CD4-positive, CD25-positive, alpha-beta regulatory T cell (primary cell): Measurements from ENCODE around the gene SPG7. TPM values are rescaled to one million over a fixed set of nuclear protein-coding genes. Genes with fewer than 3 reads are reported as not detected.

Experiments used
- ATAC-seq, 2 donors: fragments of 150-1000 bp; cut with Tn5 transposase; one replicate each; pipeline ENCODE4 v1.10.0; 2021; ENCODE audit warnings: low read depth in 2 of 2, moderate number of reproducible peaks in 2 of 2, moderate library complexity in 1 of 2
- DNase-seq, 3 donors: peaks; one replicate each; pipeline versions ENCODE4 v3.0.0 to v3.0.0-alpha.2; 2012 to 2022; ENCODE audit warnings: mixed read lengths in 1 of 3
- H3K27ac ChIP-seq: one replicate; pipeline ENCODE4 v1.7.0; 2013; ENCODE audit warnings: mild to moderate bottlenecking, low read length; ENCODE audit not compliant: insufficient read depth, poor library complexity, severe bottlenecking
- H3K27me3 ChIP-seq: one replicate; pipeline ENCODE4 v1.7.0; 2013; ENCODE audit warnings: low read length; ENCODE audit not compliant: control insufficient read depth, insufficient read depth
- H3K36me3 ChIP-seq: one replicate; pipeline ENCODE4 v1.7.0; 2013; ENCODE audit warnings: mild to moderate bottlenecking, low read length, moderate library complexity; ENCODE audit not compliant: control insufficient read depth, insufficient read depth
- H3K4me1 ChIP-seq: 2 replicates; pipeline ENCODE4 v1.7.0; 2013; ENCODE audit warnings: mild to moderate bottlenecking, low read length; ENCODE audit not compliant: insufficient read depth, control insufficient read depth, poor library complexity, severe bottlenecking
- H3K4me3 ChIP-seq: one replicate; pipeline ENCODE4 v1.7.0; 2013; ENCODE audit warnings: low read depth, mild to moderate bottlenecking, low read length, moderate library complexity
- H3K9me3 ChIP-seq, 2 experiments: 1 replicate in 1 of 2; 2 replicates in 1 of 2; pipeline ENCODE4 v1.7.0; 2013; ENCODE audit warnings: low read length in 2 of 2, mild to moderate bottlenecking in 1 of 2, moderate library complexity in 1 of 2; ENCODE audit not compliant: control insufficient read depth in 2 of 2
- H3K27ac Mint-ChIP-seq, 3 donors: one replicate each; pipeline ENCODE4 v1.8.0; 2020 to 2022; ENCODE audit warnings: mild to moderate bottlenecking in 3 of 3, mixed read lengths in 3 of 3, moderate library complexity in 2 of 3
- H3K27me3 Mint-ChIP-seq: one replicate; pipeline ENCODE4 v1.8.0; 2022; ENCODE audit warnings: mild to moderate bottlenecking, mixed read lengths
- H3K36me3 Mint-ChIP-seq: one replicate; pipeline ENCODE4 v1.8.0; 2020; ENCODE audit warnings: mixed read lengths
- H3K4me1 Mint-ChIP-seq, 4 donors: one replicate each; pipeline ENCODE4 v1.8.0; 2020 to 2022; ENCODE audit warnings: mixed read lengths in 4 of 4, mild to moderate bottlenecking in 1 of 4
- H3K4me3 Mint-ChIP-seq, 4 donors: one replicate each; pipeline ENCODE4 v1.8.0; 2020 to 2022; ENCODE audit warnings: mild to moderate bottlenecking in 4 of 4, mixed read lengths in 4 of 4, moderate library complexity in 3 of 4
- H3K9me3 Mint-ChIP-seq, 7 donors: one replicate each; pipeline ENCODE4 v1.8.0; 2020 to 2022; ENCODE audit warnings: mixed read lengths in 7 of 7, mild to moderate bottlenecking in 3 of 7, moderate library complexity in 2 of 7
- polyA plus RNA-seq, 4 donors: library from polyadenylated mRNA; unstranded; fragments of 300-500 nt; fragmentation: Illumina TruSeq; gene quantifications; one replicate each; pipeline ENCODE4 v1.2.3, GENCODE V29; 2021
- total RNA-seq: library from RNA; stranded (reverse); gene quantifications from one replicate; pipeline ENCODE4 v1.2.3, GENCODE V29; 2022

The SPG7 gene
- total and polyA plus RNA-seq, 5 donors from 2014 or later, result 34.4 to 184 (median 41.2) TPM

GRCh38 chr16:89588413-89589109, 80.4 kb downstream of the SPG7 start:
- DNase-seq (no peak), ATAC-seq (no peak)
- Mint-ChIP-seq H3K27me3 (no peaks in the 10 kb centered on the region), H3K9me3 (no peaks in the 10 kb centered on the region), H3K4me3 (no peak overlapping the region), H3K27ac (no peak overlapping the region), H3K36me3 (no peaks in the 10 kb centered on the region), H3K4me1 (peaks cover 0 to 5% (median 3%) of the 10 kb centered on the region in 4 donors)
- Histone ChIP-seq H3K27me3 (no peaks in the 10 kb centered on the region), H3K36me3 (no peaks in the 10 kb centered on the region), H3K4me1 (peaks cover 5% of the 10 kb centered on the region), H3K4me3 (no peak overlapping the region), H3K9me3 (no peaks in the 10 kb centered on the region), H3K27ac (no peak overlapping the region)

- Mint-ChIP-seq H3K27ac (no peak overlapping the region), H3K4me1 (peaks cover 1 to 13% (median 7%) of the 10 kb centered on the region in 4 donors), H3K4me3 (no peak overlapping the region), H3K36me3 (no peaks in the 10 kb centered on the region), H3K27me3 (no peaks in the 10 kb centered on the region), H3K9me3 (no peaks in the 10 kb centered on the region)
- no peak for DNase-seq
- Histone ChIP-seq H3K4me3 (no peak overlapping the region), H3K9me3 (no peaks in the 10 kb centered on the region), H3K4me1 (peaks cover 13% of the 10 kb centered on the region), H3K27me3 (no peaks in the 10 kb centered on the region), H3K36me3 (no peaks in the 10 kb centered on the region), H3K27ac (no peak overlapping the region)
- ATAC-seq, result no peak
These were observed 81.2 kb downstream of the SPG7 start for GRCh38 chr16:89589241-89589926.

DNA sequence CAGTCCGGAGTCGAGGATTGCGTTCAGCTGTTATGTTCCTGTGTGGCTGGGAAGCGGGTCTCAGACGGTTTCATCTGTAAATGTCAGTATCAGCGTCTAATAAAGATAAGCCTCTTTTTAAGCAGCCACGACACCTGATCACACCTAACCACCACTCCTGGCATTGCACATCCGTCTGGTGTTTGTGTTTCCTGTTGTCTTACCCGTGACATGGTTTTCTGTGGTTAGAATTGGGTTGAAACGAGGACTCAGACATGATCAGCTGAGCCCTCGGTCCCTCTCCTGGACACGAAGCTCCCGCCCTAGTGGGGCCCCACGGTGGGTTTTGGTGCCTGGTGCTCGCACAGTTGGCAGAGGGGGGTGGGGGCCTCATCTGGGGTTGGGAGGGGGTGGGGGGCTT, 85.6 kb downstream of the SPG7 start:
- H3K9me3 Mint-ChIP-seq, result no peaks in the 10 kb centered on the region
- Histone ChIP-seq H3K27me3 (no peaks in the 10 kb centered on the region), H3K27ac (no peak overlapping the region), H3K4me1 (peaks cover 13% of the 10 kb centered on the region), H3K4me3 (peak overlapping the region; percentile 50), H3K36me3 (no peaks in the 10 kb centered on the region), H3K9me3 (no peaks in the 10 kb centered on the region)
- DNase-seq (peak in 2 of 3 donors; percentile 61 to 71), ATAC-seq (peak; percentile 70 to 86)
- H3K27me3 Mint-ChIP-seq, result no peaks in the 10 kb centered on the region
- H3K36me3 Mint-ChIP-seq, result no peaks in the 10 kb centered on the region
- H3K4me1 Mint-ChIP-seq, result peaks cover 1 to 10% (median 7%) of the 10 kb centered on the region in 4 donors
- peak overlapping the region in 1 of 3 donors; percentile 83 for H3K27ac Mint-ChIP-seq
- H3K4me3 Mint-ChIP-seq, result peak overlapping the region in 3 of 4 donors; percentile 35 to 65 (median 44)

- Histone ChIP-seq H3K4me1 (peaks cover 13% of the 10 kb centered on the region), H3K27me3 (no peaks in the 10 kb centered on the region), H3K9me3 (no peaks in the 10 kb centered on the region), H3K27ac (no peak overlapping the region), H3K4me3 (no peak overlapping the region), H3K36me3 (no peaks in the 10 kb centered on the region)
- ATAC-seq, result no peak
- Mint-ChIP-seq H3K4me3 (no peak overlapping the region), H3K9me3 (no peaks in the 10 kb centered on the region), H3K36me3 (no peaks in the 10 kb centered on the region), H3K4me1 (peaks cover 1 to 10% (median 7%) of the 10 kb centered on the region in 4 donors), H3K27me3 (no peaks in the 10 kb centered on the region), H3K27ac (no peak overlapping the region)
- DNase-seq, result no peak
These were observed 87.3 kb downstream of the SPG7 start for GRCh38 chr16:89595330-89596060.

- peaks cover 13% of the 10 kb centered on the region for H3K4me1 ChIP-seq
- no peak overlapping the region for H3K27ac Mint-ChIP-seq
These were observed 88.0 kb downstream of the SPG7 start for GRCh38 chr16:89596061-89596689.

GRCh38 chr16:89596957-89597649, 88.9 kb downstream of the SPG7 start:
- Histone ChIP-seq H3K4me3 (no peak overlapping the region), H3K27ac (no peak overlapping the region), H3K9me3 (no peaks in the 10 kb centered on the region), H3K4me1 (peaks cover 16% of the 10 kb centered on the region), H3K36me3 (no peaks in the 10 kb centered on the region), H3K27me3 (no peaks in the 10 kb centered on the region)
- Mint-ChIP-seq H3K4me3 (no peak overlapping the region), H3K27me3 (peaks cover under 1% of the 10 kb centered on the region), H3K36me3 (no peaks in the 10 kb centered on the region), H3K4me1 (peaks cover 1 to 12% (median 7%) of the 10 kb centered on the region in 4 donors), H3K9me3 (no peaks in the 10 kb centered on the region), H3K27ac (no peak overlapping the region)
- DNase-seq (no peak), ATAC-seq (no peak)

More at GRCh38 chr16:89596061-89596689, 88.0 kb downstream of the SPG7 start:
- Mint-ChIP-seq H3K27me3 (no peaks in the 10 kb centered on the region), H3K4me1 (peaks cover 1 to 10% (median 7%) of the 10 kb centered on the region in 4 donors), H3K9me3 (no peaks in the 10 kb centered on the region), H3K4me3 (no peak overlapping the region), H3K36me3 (no peaks in the 10 kb centered on the region)
- H3K4me3 ChIP-seq, result no peak overlapping the region
- DNase-seq, result no peak
- no peaks in the 10 kb centered on the region for H3K36me3 ChIP-seq
- no peak for ATAC-seq
- H3K9me3 ChIP-seq, result no peaks in the 10 kb centered on the region
- H3K27me3 ChIP-seq, result no peaks in the 10 kb centered on the region
- H3K27ac ChIP-seq, result no peak overlapping the region

- H3K27ac ChIP-seq, result no peak overlapping the region
- Mint-ChIP-seq H3K4me3 (no peak overlapping the region), H3K36me3 (no peaks in the 10 kb centered on the region), H3K27me3 (peaks cover 8% of the 10 kb centered on the region), H3K27ac (no peak overlapping the region), H3K9me3 (no peaks in the 10 kb centered on the region), H3K4me1 (peaks cover 4 to 23% (median 10%) of the 10 kb centered on the region in 4 donors)
- no peaks in the 10 kb centered on the region for H3K9me3 ChIP-seq
- H3K4me1 ChIP-seq, result peaks cover 25% of the 10 kb centered on the region
- H3K36me3 ChIP-seq, result no peaks in the 10 kb centered on the region
- no peak overlapping the region for H3K4me3 ChIP-seq
- ATAC-seq, result no peak
- no peaks in the 10 kb centered on the region for H3K27me3 ChIP-seq
- no peak for DNase-seq
These were observed 90.0 kb downstream of the SPG7 start for GRCh38 chr16:89598199-89598598.
